Measurements from ENCODE around the gene P3H4. TPM values are rescaled to one million over a fixed set of nuclear protein-coding genes. Genes with fewer than 3 reads are reported as not detected.

Gene P3H4
- total and polyA plus RNA-seq, 2 donors (not counting 3 experiments of a cell fraction or from before 2014, with no cell fraction given): 39.2 to 58.3 TPM

GRCh38 chr17:41784207-41784744 is 27.5 kb downstream of the P3H4 start:
- H3K4me3 ChIP-seq (replicated peaks in 1 of 3; ENCODE audit: insufficient read depth in 1 of 3, low read depth in 1 of 3, low read length in 3 of 3): peak overlapping the region in 1 of 3 experiments; percentile 98
- POLR2A ChIA-PET: interaction anchor here (1.8 kb wide), 1 partner anchor 10 kb away, joined by 12 read pairs; no protein-coding TSS in a partner anchor

DNA sequence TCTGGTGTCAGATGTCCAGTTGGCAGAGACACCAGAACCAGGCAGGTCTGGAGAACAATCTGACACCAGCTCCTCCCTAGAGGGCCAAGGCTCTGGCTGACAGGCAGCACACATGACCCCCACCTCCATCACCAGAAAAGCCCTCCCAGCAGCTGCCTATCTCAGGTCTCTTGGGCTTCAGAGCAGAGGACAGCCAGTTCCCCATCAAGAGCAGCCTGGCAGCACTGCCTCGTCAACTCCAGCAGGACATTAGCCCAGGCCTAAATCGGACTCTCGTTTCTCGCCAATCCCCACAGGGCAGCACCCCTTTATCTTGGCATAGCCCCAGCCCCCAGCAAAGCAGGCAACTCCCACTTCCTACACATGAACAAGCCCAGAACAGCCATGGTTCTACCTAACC is 29.6 kb downstream of the P3H4 start:
- dilution Hi-C loops (cut with MboI; ENCODE audit: extremely low pct_ligation_motif_present, low sequenced_read_pairs): no loop called here
- H3K9me1 ChIP-seq (replicated peaks; ENCODE audit: control insufficient read depth, extremely low read depth, insufficient read depth, low read length): no peaks in the 10 kb centered on the region
- intact Hi-C loops (cut with micrococcal nuclease): no loop called here
- FAIRE-seq: no peak
- no TSS peak for BruUV-seq (replicated peaks)
- no peak overlapping the region for H3K9ac ChIP-seq (replicated peaks; ENCODE audit: extremely low read depth, insufficient read depth, low read length)
- no peak for DNase-seq (ENCODE audit: low read depth, low spot score)
- H3K9me3 ChIP-seq (replicated peaks; ENCODE audit: control insufficient read depth, insufficient read depth, low read length): no peaks in the 10 kb centered on the region
- ChIA-PET CTCF (no interaction called here), POLR2A (no interaction called here)
- H3K4me3 ChIP-seq (replicated peaks in 1 of 3; ENCODE audit: insufficient read depth in 1 of 3, low read depth in 1 of 3, low read length in 3 of 3): no peak overlapping the region
- H3K79me2 ChIP-seq (ENCODE audit: control insufficient read depth, insufficient read depth, low read length): no peaks in the 10 kb centered on the region
- H3K27me3 ChIP-seq (ENCODE audit: control insufficient read depth in 2 of 2, insufficient read depth in 2 of 2, low read length in 2 of 2): no peaks in the 10 kb centered on the region
- no peak overlapping the region for H3K4me2 ChIP-seq (ENCODE audit: insufficient read depth, low read length)
- H4K20me1 ChIP-seq (replicated peaks; ENCODE audit: control insufficient read depth, extremely low read depth, insufficient read depth, low read length): no peaks in the 10 kb centered on the region
- no peaks in the 10 kb centered on the region for H3K36me3 ChIP-seq (ENCODE audit: control insufficient read depth in 2 of 2, extremely low read depth in 1 of 2, insufficient read depth in 2 of 2, low read length in 2 of 2)
- H3K4me1 ChIP-seq (ENCODE audit: control insufficient read depth, extremely low read depth, insufficient read depth, low read length): peaks cover 9% of the 10 kb centered on the region
- no peak overlapping the region for H3K27ac ChIP-seq (ENCODE audit: insufficient read depth, low read depth, low read length)
- TF ChIP-seq MYC (IDR thresholded peaks at IDR 0.05; ENCODE audit: low read depth, low read length): no peak
- no peak for TF ChIP-seq GATA2 (IDR thresholded peaks at IDR 0.05; ENCODE audit: insufficient read depth, insufficient read length, low read depth, low read length)
- TF ChIP-seq MAX (IDR thresholded peaks at IDR 0.05; ENCODE audit: insufficient read depth, insufficient read length): no peak
- TF ChIP-seq EZH2 (IDR thresholded peaks at IDR 0.05; ENCODE audit: borderline replicate concordance, low read depth, low read length, severe bottlenecking): no peak
- no peak for TF ChIP-seq FOS (IDR thresholded peaks at IDR 0.05; ENCODE audit: borderline replicate concordance, insufficient read depth, low read length)
- TF ChIP-seq CTCF (IDR thresholded peaks at IDR 0.05; ENCODE audit: extremely low read depth in 1 of 2, insufficient read depth in 1 of 2, low read depth in 1 of 2, low read length in 2 of 2): no peak
- no peak for TF ChIP-seq POLR2A (IDR thresholded peaks at IDR 0.05; ENCODE audit: low read depth, low read length)
- no peak for TF ChIP-seq POLR2AphosphoS5 (IDR thresholded peaks at IDR 0.05; ENCODE audit: insufficient read depth, low read depth, low read length)
- TF ChIP-seq JUN (IDR thresholded peaks at IDR 0.05; ENCODE audit: borderline replicate concordance, insufficient read depth, insufficient read length, low read depth): no peak
- no peak overlapping the region for H2AFZ ChIP-seq (ENCODE audit: low read depth, low read length)

More at GRCh38 chr17:41784207-41784744, 27.5 kb downstream of the P3H4 start:
- Histone ChIP-seq H3K27ac (ENCODE audit: insufficient read depth, low read depth, low read length) (no peak overlapping the region), H4K20me1 (replicated peaks; ENCODE audit: control insufficient read depth, extremely low read depth, insufficient read depth, low read length) (no peaks in the 10 kb centered on the region), H3K4me1 (ENCODE audit: control insufficient read depth, extremely low read depth, insufficient read depth, low read length) (no peaks in the 10 kb centered on the region), H3K36me3 (ENCODE audit: control insufficient read depth in 2 of 2, extremely low read depth in 1 of 2, insufficient read depth in 2 of 2, low read length in 2 of 2) (no peaks in the 10 kb centered on the region), H3K27me3 (ENCODE audit: control insufficient read depth in 2 of 2, insufficient read depth in 2 of 2, low read length in 2 of 2) (peaks cover 0 to 5% of the 10 kb centered on the region in 2 experiments), H2AFZ (ENCODE audit: low read depth, low read length) (no peak overlapping the region), H3K9me1 (replicated peaks; ENCODE audit: control insufficient read depth, extremely low read depth, insufficient read depth, low read length) (no peaks in the 10 kb centered on the region), H3K9ac (replicated peaks; ENCODE audit: extremely low read depth, insufficient read depth, low read length) (no peak overlapping the region), H3K9me3 (replicated peaks; ENCODE audit: control insufficient read depth, insufficient read depth, low read length) (no peaks in the 10 kb centered on the region), H3K79me2 (ENCODE audit: control insufficient read depth, insufficient read depth, low read length) (no peaks in the 10 kb centered on the region), H3K4me2 (ENCODE audit: insufficient read depth, low read length) (no peak overlapping the region)
- dilution Hi-C loops (cut with MboI; ENCODE audit: extremely low pct_ligation_motif_present, low sequenced_read_pairs) (no loop called here), intact Hi-C loops (cut with micrococcal nuclease) (no loop called here)
- FAIRE-seq (peak; percentile 40), DNase-seq (ENCODE audit: low read depth, low spot score) (peak; percentile 54)
- CTCF ChIA-PET: interaction anchor here (3.0 to 4.1 kb wide), 2 partner anchors 9 to 15 kb away, joined by 98 to 169 read pairs; no protein-coding TSS in a partner anchor
- BruUV-seq (replicated peaks): no TSS peak
- no peak for TF ChIP-seq POLR2A (IDR thresholded peaks at IDR 0.05; ENCODE audit: low read depth, low read length)
- peak; percentile 69 for TF ChIP-seq GATA2 (IDR thresholded peaks at IDR 0.05; ENCODE audit: insufficient read depth, insufficient read length, low read depth, low read length)

Data from endothelial cell of umbilical vein (primary cell).